SIG-M5 treated with dmso at 0.1 percent for 504 hours (cell line): ENCODE results near the gene CAMKMT.

Source experiments
- DNase-seq: peaks from one replicate; lab custom pipeline; 2025; ENCODE audit not compliant: unreplicated experiment; lab: John Stamatoyannopoulos, UW

Gene CAMKMT

DNA sequence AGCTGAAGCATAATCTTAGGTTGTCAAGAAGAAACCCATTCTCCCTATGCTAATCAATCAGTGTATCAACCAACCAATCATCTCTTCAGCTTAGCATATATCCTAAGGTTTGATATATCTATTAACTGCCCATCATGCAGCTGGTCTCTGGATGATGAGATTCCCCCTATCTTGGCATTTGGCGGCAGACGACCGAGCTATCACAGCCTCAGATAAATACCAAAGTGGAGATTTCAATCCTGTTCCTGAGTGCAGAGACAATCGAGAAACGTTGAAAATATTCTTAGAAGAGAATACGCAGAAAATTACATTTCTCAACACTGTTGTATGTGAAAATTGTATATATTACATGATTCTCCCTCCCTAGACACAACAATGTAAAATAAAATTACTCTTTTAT lies 320.7 kb downstream of the CAMKMT start:
- DNase-seq = no peak

DNA sequence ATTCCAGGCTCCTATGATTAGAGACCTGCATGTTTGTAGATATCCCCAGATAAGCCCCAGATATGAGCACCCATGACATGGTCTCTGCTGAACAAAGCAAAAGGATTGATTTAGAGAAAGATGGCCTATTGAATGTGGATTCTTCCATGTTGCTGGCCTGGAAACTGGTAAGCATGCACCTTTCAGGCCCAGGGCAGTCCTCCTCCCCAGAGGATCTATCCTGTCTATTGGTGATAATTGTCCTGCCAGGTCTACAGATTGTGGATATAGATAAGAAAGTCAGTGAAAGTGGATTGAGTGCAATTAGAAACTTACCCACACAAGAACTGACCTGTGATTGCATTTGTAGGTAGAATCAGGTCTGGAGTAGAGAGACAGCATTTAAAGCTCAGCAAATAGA lies 322.8 kb downstream of the CAMKMT start:
- no peak for DNase-seq

DNA sequence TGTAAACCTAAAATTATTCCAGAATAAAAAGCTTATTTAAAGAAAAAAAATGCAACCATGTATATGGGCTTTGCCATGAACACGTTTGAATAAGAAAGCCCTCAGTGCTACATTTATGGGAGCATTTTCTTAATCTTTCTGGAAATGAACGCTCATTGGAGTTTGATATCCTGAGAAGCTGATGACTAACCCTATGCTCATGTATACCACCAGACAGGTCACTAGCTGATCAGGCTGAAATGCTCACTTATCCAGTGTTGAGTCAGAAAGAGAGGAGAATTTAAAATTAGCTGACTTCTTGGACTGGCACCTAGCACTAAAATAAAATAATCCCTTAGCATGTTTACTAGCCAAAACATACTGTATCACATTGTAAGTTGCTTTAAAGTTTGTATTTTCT lies 324.8 kb downstream of the CAMKMT start:
- no peak for DNase-seq

DNA sequence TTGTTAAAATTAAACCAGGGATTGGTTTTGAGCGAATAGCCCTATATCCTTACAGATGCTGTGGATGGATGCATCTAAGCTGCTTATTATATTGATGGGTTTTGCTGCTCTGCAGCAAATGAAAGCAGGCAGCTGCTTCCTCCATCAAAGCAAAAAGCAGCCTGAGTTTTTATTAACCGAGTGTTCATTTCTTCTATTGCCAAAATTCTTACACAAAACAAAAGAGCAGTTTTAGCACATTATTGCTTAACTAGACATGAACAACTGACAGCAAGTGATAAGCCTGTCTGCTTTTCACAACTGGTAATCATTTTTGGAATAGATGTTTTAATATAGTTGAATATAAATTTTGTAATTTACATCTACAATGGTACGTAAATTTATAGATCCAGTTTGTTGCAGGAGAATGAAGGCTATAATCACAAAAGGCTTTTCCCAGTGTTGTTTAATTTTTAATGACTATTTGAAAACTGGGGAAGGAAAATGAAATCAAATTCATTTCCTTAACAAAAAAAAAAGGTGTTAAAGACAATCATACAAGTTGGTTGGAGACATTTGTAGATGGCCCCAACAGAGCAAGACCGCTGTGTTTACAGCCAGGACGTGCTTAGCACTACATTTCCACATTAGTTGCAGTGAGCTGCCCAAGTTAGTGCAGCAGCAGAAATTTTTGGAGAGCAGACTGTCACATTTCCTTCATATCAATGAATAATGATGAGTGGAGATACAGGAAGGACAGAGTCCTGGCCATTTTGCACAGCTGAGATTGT lies 326.1 kb downstream of the CAMKMT start:
- no peak for DNase-seq

DNA sequence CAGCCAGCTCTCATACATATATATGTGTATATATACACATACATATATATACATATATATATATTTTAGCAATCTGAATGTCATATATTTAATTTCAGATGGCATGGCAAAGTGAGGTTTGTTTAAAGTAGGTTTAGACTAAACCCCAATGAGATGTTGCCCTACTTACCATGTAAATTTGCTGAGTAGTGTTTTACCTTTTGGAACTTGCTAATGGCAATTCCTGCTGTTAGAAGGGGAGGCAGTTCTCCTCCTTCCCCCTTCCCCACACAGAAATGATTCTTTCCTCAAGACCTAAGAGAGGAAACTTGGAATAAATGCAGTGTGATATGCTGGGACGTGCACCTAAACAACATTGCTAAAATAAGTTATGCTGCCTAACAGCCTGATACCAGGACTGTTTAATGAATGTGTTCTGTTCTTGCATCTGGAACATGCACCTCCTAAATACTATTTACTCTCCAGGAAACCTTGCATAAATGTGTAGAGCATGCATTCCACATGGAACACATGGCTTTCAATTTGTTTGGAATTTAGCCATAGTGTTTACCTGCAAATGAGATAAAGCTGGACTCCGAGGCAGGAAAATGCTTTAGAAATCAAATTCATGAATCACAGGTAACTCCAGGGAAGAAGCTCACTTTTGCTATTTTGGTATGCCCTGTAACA lies 326.8 kb downstream of the CAMKMT start:
- no peak for DNase-seq

DNA sequence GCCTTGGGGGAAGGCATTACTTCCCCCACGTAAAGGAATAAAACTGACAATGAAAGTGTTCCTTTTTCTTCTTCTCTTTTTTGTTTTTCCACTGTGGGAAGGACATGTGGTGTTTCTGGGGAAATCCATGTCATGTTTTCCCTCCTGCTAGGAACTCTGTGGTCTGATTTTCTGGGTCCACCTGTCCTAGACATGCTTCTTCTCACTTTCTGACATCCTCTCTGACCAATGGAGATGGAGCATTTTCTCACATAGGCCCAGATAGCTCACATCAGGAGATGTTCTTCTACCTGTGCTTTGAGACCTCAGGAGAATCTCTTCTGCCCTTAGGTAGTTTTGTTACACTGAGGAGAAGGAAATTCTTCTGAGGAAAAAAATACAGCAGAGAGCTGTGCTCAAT lies 327.8 kb downstream of the CAMKMT start:
- DNase-seq = no peak

DNA sequence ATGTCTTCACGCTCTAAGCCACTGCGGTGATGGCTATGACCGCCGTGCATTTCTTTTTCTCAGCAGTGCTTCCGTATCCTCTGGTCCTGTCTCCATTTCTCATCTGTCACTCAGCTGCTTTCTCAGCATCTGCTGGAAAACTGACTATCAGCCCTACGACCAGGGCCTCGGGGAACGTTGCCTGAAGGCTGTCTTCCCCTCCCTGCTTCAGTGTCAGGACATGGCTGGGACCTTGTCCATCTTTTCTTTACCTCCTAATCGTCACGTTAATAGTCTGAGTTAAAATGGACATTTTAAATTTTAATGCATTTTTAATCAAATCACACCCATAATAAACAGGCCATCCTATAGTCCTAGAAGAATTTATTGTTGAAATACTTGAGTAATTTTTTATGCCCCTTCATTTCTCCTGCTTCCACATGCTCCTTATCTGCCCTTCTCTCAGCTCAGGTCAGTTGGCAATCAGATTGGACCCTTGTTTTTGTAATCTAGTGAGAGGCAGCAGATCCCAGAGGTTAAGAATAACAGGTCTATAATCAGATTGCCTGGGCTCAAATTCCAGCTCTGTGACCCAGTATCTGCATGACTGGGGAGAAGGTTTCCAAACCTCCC lies 329.5 kb downstream of the CAMKMT start:
- no peak for DNase-seq

DNA sequence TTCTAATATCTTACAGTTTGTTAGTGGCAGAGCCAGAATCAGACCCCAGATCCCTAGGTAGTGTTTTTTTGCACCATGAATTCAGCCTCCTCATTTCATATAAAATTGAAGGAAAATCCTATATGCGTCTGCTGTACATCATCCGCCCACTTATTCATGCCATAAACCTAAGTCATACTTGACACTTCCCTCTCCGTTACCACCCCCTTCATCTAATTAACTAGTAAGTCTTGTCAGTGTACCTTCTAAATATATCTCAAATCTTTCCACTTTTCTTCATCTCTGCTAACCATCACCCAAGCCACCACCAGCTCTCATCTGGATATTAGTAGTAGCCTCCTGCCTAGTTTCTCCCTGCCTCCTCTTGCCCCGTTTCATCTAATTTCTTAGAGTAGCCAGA lies 331.1 kb downstream of the CAMKMT start:
- no peak for DNase-seq

DNA sequence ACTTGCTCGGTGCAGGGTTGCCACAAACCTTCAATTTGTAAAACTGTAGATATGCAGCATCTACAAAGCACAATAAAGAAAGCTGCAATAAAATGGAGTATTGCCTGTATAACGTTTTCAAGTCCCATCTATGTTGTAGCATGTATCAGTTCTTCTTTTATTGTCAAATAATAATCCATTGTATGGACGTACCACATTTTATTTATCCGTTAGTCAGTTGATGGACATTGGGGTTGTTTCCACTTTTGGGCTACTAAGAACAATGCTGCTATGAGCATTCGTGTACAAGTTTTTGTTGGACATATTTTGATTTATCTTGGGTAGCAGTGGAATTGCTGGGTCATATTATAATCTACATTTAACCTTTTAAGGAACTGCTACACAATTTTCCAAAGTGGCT lies 339.1 kb downstream of the CAMKMT start:
- no peak for DNase-seq

DNA sequence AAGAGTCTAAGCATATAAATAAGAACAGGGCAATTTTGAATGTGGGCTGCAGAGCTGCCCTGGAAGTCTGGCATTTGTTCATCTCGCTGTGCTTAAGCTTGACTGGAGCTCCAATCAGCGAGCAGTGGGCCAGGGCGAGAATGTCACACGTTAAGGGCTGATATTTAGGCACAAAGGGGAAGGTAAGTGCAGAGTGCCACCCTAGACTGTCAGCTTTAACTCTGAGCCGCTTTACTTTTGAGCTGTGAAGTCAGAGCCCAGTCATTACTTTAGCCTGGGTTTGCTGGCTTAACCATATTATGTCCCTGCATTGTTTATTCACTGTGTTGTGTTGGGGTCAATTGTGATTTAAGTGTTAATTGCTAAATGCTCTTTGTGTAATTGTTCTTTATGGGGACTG lies 343.6 kb downstream of the CAMKMT start:
- no peak for DNase-seq

DNA sequence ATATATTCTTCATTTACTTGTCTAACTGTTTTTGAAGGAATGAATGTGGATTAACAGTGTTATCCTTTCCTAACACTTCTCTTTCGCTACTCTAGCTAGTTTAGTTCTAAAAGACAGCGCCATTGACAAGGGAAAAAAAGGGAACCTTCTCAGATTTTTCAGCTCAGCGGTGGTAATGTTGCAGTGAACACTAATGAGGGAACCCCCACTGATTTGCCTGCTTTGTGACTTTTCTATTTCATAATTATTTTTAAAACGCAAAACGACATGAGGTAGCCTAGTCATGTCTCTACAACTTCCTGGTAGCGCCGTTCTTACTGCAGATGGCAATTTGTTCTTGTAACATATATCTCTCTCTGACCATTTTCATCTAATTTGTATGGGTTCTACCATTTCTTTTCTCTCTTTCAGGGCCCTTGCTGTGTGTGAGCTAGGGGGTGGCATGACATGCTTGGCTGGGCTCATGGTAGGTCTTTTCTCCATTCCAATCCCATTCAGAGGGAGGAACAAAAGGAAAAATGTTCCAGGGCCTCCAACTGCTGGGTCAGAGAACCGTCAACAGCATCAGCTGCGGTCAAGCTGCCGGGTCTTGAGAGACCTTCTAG lies 344.2 kb downstream of the CAMKMT start:
- DNase-seq = no peak

DNA sequence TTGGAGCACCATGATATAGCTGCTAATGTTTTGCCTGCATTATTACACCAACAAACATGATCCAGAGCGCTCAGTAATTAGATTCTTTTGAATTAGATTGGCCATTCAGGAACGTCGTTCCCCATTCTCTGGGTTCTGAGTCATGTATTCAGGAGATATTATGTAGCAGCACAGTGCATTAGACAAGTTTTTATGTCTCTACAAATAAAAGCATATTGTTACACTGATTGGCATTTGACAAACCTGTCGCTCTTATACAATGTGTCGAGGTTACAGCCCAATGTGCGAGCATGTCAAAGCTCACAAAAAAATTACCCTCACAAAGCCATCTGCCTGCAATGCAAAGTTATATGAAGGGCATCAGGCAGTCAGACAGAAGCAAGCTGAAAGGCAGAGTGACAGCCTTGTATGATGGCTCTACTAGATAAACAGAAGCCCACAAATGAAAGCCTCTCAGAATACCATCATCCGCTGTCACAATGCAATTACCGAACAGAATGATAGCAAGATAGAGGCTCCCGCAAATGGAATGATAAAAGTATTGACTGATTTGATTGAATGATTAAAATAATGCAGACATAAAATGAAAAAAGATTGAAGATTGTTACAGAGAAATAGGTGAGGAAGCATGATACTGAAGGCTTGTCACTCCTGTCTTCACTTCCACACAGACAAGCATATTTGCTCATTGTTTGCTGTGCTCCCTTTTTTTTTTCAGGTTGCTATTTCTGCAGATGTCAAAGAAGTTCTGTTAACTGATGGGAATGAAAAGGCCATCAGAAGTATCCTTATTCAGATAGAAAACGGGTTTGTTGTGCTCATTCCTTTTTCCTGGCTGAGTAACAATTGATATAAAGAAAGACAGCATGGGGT lies 345.2 kb downstream of the CAMKMT start:
- no peak for DNase-seq

DNA sequence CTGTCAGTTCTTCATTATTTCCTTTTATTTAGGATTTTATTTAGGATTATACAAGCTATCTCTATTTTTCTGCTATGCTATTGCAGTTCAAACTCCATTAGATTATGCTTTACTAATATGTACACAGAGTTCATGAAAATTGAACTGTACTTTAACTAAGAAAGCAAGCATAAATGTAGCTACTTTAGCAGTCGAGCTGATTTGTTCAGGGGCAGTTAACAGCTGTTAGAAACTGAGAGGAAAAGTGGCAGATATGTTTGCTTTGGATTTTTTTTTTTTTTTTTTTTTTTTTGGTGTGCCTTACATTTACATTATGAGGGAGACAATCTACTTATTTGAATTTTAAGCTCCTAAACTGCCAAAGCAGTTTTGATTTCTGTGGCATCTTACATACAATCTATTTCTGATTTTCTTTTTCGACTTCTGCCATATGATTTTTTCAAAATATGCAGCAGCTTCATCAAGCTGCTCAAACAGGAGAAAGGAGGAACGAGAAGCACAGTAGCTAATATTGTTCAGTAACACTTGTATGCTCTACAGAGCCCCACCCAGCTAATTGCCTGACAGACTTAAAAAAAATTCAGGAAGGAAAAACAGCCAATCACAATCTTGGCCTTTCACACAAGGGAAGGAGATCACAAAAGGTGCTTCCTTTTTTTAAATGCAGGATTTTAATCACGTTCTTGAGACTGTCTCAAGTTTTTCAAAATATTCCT lies 346.4 kb downstream of the CAMKMT start:
- DNase-seq = peak; percentile 87

DNA sequence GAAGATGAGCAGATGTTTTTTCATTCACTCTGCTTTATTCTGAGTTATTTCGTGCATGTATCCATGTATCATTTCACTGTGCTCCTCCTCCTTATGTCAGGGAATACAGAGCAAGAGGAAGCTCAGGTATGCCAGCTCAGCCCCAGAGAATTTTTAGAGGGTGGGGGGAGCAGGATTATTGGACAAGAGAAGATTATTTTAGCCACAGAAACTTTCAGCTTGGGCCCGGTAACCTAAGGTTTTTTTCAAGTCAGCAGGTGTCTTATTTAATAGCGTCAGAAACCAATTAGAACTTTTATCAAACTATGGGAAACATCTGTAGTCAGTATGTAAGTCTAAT lies 346.9 kb downstream of the CAMKMT start:
- no peak for DNase-seq

DNA sequence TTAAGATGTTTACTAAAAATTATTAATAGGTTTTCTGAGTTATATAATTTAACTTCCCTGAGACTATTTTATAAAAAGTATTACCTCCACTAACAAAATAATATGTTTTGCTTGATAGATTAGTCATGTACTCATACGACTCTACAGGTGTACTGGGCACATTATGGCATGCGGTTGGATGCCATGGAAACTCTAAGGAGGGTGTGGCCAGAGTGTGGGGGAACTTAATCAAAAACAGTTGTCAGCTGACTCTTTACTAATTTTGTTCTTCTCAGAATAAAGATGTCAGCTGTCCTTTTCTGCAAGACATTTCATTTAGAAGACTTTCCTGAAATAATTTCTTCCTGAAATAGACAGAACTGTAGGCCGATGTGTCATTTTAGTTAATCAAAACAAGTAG lies 351.4 kb downstream of the CAMKMT start:
- no peak for DNase-seq

DNA sequence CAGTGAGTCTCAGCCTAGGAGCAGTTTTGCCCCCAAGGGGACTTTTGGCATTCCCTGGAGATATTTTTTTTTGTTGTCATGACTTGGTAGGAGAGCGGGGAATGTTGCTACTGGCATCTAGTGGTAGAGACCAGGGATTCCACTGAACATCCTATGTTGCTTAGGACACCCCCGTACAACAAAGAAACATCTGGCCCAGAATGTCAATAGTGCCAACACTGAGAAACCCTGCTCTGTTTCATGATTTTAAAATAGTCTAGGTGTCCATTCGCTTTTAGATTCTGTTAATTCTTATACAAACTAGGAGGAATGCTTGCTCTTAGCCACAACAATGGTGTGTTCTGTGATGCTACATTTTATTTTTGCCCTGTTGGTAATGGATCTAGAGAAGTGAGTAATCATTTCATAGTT lies 353.9 kb downstream of the CAMKMT start:
- no peak for DNase-seq

DNA sequence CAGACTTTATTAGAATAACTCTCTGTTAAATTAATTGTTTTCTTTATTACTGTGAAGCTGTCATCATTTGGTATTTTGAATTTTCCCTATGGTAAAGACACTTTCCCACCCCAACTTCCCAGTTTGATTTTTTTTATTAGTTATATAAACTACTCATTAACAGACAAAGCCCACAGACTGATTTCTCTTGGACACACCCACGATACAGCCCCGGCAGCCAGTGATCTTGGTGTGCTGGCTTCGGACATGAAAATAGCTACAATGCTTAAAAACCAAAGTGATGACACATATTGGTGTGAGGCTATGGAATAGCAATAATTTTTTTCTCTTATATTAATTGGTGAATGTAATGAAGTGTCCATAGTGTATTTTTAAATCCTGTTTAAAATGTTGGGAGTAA lies 354.4 kb downstream of the CAMKMT start:
- no peak for DNase-seq

DNA sequence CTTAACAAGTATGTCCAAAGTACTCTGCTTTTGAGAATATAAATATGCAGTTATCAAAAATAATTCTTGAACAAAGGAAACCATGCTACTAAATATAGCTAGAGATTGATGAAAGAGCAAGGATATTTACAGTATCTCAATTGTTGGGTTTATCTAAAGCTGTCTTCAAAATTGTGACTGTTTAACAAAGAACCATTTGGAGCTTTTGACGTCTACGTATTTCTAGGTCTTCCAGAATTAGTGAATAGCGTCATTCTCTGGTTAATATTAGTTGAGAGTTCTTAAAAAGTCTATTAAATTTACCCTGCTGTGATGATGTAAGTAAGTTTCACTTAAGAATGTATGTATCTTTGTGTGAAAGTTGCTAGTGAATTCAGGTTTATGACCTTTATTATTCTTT lies 356.7 kb downstream of the CAMKMT start:
- no peak for DNase-seq

DNA sequence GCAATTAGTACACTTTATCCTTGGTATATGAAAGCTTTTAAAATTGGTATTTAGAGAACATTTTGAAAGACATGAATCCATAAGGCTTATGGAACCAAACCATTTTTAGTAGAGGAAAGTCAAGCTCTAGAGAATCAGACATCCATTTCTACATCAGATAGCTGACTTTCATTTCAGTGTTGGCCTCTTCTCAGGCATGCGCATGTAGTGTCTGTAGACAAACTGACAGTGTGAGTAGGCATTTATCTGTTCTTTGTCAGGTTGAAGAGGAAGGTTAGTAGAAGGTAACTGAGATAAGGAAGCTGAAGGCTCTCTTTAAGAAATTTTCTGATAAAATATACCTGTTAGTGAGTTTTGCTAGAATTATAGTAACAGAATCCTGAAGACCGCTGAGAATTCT lies 357.8 kb downstream of the CAMKMT start:
- DNase-seq = no peak

DNA sequence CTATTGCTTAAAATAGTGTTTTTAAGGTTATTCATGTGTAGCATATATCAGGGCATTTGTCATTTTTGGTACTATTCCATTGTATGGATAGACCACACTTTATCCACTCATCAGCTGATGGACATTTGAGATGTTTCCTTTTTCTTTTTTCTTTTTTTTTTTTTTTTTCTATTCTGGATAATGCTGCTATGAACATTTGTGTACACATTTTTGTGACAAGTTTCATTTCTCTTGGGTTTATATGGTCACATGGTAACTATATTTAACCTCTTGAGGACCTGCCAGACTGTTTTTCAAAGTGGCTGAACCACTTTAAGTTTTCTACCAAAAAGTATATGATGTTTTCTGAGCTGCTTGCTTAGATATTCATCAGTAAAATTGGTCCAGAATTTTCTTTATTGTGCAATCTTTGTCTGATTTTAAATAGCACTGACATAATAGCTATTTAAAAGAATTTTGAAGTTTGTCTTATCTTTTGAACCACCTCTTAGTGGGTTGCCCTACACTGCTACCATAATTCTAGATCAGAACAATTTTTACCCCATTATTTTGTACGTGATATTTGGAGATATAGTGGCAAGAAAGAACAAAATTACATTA lies 360.4 kb downstream of the CAMKMT start:
- DNase-seq = no peak
